ENCODE results near the gene FBXO4.

FBXO4 gene

GRCh38 chr5:41891066-41891707 lies 33.9 kb upstream of the FBXO4 start:
- Histone ChIP-seq H3K9me3 (ENCODE audit: control insufficient read depth, insufficient read depth, low read depth, low read length) (no peaks in the 10 kb centered on the region), H3K4me3 (ENCODE audit: low read depth, low read length) (no peak overlapping the region), H3K4me1 (ENCODE audit: control insufficient read depth, insufficient read depth, low read length) (no peaks in the 10 kb centered on the region), H3K27ac (ENCODE audit: extremely low read depth, low read depth, low read length) (no peak overlapping the region), H3K36me3 (ENCODE audit: control insufficient read depth in 2 of 2, insufficient read depth in 1 of 2, low read length in 2 of 2) (no peaks in the 10 kb centered on the region)
- ChIA-PET POLR2A (interaction anchor here (2.0 kb wide), 1 partner anchor 13 kb away, joined by 7 read pairs; the partner anchor contains the start of gene RIMOC1), CTCF (no interaction called here)
- no peak for TF ChIP-seq ZNF76 (tag by site-specific recombination; IDR thresholded peaks at IDR 0.05; ENCODE audit: borderline replicate concordance, low read depth)
- no peak for TF ChIP-seq ZNF658 (tag by site-specific recombination; IDR thresholded peaks at IDR 0.05)
- no peak for TF ChIP-seq ZNF174 (tag by site-specific recombination; IDR thresholded peaks at IDR 0.05)
- TF ChIP-seq SCRT1 (tag by site-specific recombination; IDR thresholded peaks at IDR 0.05; ENCODE audit: borderline replicate concordance), result no peak
- no peak for TF ChIP-seq ZNF776 (tag by site-specific recombination; IDR thresholded peaks at IDR 0.05; ENCODE audit: borderline replicate concordance)
- TF ChIP-seq, protein P1, sequence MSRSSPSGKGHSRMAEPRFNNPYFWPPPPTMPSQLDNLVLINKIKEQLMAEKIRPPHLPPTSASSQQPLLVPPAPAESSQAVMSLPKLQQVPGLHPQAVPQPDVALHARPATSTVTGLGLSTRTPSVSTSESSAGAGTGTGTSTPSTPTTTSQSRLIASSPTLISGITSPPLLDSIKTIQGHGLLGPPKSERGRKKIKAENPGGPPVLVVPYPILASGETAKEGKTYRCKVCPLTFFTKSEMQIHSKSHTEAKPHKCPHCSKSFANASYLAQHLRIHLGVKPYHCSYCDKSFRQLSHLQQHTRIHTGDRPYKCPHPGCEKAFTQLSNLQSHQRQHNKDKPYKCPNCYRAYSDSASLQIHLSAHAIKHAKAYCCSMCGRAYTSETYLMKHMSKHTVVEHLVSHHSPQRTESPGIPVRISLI (tag by site-specific recombination; IDR thresholded peaks at IDR 0.05), result no peak
- no peak for TF ChIP-seq ZNF239 (tag by site-specific recombination; IDR thresholded peaks at IDR 0.05)
- TF ChIP-seq ZNF169 (tag by site-specific recombination; IDR thresholded peaks at IDR 0.05), result no peak
- no peak for TF ChIP-seq ZNF768 (tag by site-specific recombination; IDR thresholded peaks at IDR 0.05)
- no peak for TF ChIP-seq ZNF488 (tag by site-specific recombination; IDR thresholded peaks at IDR 0.05)
- no peak for TF ChIP-seq OVOL3 (tag by site-specific recombination; IDR thresholded peaks at IDR 0.05)
- no peak for TF ChIP-seq ZNF416 (tag by site-specific recombination; IDR thresholded peaks at IDR 0.05)
- no peak for TF ChIP-seq ZNF449 (tag by site-specific recombination; IDR thresholded peaks at IDR 0.05)
- TF ChIP-seq GFI1B (tag by site-specific recombination; IDR thresholded peaks at IDR 0.05), result no peak
- no peak for TF ChIP-seq ZNF791 (tag by site-specific recombination; IDR thresholded peaks at IDR 0.05)
- no peak for TF ChIP-seq ZFHX2 (tag by site-specific recombination; conservative IDR thresholded peaks at IDR 0.05)
- TF ChIP-seq ZBTB49 (tag by site-specific recombination; IDR thresholded peaks at IDR 0.05; ENCODE audit: low read depth), result no peak
- TF ChIP-seq ZNF157 (tag by site-specific recombination; IDR thresholded peaks at IDR 0.05), result no peak

DNA sequence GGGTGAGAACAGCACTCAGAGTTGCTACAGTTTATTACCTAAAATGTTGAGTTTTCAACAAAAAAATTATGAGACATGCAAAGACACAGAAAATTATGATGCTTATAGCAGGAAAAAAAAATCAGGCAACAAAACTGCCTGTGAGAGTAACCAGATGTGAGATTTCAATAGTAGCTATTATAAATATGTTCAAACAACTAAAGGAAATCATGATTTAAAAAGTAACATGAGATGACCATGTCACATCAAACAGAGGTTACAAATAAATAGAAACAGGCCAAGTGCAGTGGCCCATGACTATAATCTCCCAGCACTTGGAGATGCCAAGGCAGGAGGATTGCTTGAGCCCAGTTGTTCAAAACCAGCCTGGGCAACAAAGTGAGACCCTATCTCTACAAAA lies 33.0 kb upstream of the FBXO4 start:
- CTCF ChIA-PET, result no interaction called here
- TF ChIP-seq ZEB2 (tag by site-specific recombination; IDR thresholded peaks at IDR 0.05) (no peak), ZNF610 (tag by site-specific recombination; IDR thresholded peaks at IDR 0.05; ENCODE audit: borderline replicate concordance) (no peak), HOXD13 (CRISPR knock-in tag; IDR thresholded peaks at IDR 0.05; ENCODE audit: borderline replicate concordance) (no peak), KLF1 (tag by site-specific recombination; IDR thresholded peaks at IDR 0.05) (no peak), ZSCAN30 (tag by site-specific recombination; IDR thresholded peaks at IDR 0.05) (no peak), KLF10 (tag by site-specific recombination; IDR thresholded peaks at IDR 0.05) (no peak)
- TF ChIP-seq, protein P2, sequence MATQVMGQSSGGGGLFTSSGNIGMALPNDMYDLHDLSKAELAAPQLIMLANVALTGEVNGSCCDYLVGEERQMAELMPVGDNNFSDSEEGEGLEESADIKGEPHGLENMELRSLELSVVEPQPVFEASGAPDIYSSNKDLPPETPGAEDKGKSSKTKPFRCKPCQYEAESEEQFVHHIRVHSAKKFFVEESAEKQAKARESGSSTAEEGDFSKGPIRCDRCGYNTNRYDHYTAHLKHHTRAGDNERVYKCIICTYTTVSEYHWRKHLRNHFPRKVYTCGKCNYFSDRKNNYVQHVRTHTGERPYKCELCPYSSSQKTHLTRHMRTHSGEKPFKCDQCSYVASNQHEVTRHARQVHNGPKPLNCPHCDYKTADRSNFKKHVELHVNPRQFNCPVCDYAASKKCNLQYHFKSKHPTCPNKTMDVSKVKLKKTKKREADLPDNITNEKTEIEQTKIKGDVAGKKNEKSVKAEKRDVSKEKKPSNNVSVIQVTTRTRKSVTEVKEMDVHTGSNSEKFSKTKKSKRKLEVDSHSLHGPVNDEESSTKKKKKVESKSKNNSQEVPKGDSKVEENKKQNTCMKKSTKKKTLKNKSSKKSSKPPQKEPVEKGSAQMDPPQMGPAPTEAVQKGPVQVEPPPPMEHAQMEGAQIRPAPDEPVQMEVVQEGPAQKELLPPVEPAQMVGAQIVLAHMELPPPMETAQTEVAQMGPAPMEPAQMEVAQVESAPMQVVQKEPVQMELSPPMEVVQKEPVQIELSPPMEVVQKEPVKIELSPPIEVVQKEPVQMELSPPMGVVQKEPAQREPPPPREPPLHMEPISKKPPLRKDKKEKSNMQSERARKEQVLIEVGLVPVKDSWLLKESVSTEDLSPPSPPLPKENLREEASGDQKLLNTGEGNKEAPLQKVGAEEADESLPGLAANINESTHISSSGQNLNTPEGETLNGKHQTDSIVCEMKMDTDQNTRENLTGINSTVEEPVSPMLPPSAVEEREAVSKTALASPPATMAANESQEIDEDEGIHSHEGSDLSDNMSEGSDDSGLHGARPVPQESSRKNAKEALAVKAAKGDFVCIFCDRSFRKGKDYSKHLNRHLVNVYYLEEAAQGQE (tag by site-specific recombination; IDR thresholded peaks at IDR 0.05), result no peak
- H3K4me1 ChIP-seq (ENCODE audit: control insufficient read depth, insufficient read depth, low read length), result no peaks in the 10 kb centered on the region
- H3K36me3 ChIP-seq (ENCODE audit: control insufficient read depth in 2 of 2, insufficient read depth in 1 of 2, low read length in 2 of 2), result no peaks in the 10 kb centered on the region
- POLR2A ChIA-PET, result interaction anchor here (2.0 kb wide), 1 partner anchor 12 kb away, joined by 7 read pairs; the partner anchor contains the start of gene RIMOC1
- no peaks in the 10 kb centered on the region for H3K9me3 ChIP-seq (ENCODE audit: control insufficient read depth, insufficient read depth, low read depth, low read length)
- no peak overlapping the region for H3K27ac ChIP-seq (ENCODE audit: extremely low read depth, low read depth, low read length)
- H3K4me3 ChIP-seq (ENCODE audit: low read depth, low read length), result no peak overlapping the region

All from HEK293 (cell line).